BLaER1 treated with 17β-estradiol and CSF1 and Interleukin-3, amounts not matched to agents 10 nM and 100 nM (cell line): ENCODE measurements around the gene MAP9.

Experiments used
- H3K27ac ChIP-seq, 11 experiments: shearing (Covaris generic); formaldehyde crosslinking; 2 replicates each; pipeline ENCODE4 v1.8.1; 2022
- H3K27me3 ChIP-seq, 11 experiments: shearing (Covaris generic); formaldehyde crosslinking; 2 replicates each; pipeline ENCODE4 v1.8.1; 2022
- H3K36me3 ChIP-seq, 11 experiments: shearing (Covaris generic); formaldehyde crosslinking; 2 replicates each; pipeline ENCODE4 v1.8.1; 2022
- H3K4me1 ChIP-seq, 10 experiments: shearing (Covaris generic); formaldehyde crosslinking; 2 replicates each; pipeline ENCODE4 v1.8.1; 2022
- H3K4me2 ChIP-seq, 11 experiments: shearing (Covaris generic); formaldehyde crosslinking; 2 replicates each; pipeline ENCODE4 v1.8.1; 2022
- H3K4me3 ChIP-seq, 10 experiments: shearing (Covaris generic); formaldehyde crosslinking; 2 replicates each; pipeline ENCODE4 v1.8.1; 2022
- H3K9ac ChIP-seq, 11 experiments: shearing (Covaris generic); formaldehyde crosslinking; 2 replicates each; pipeline ENCODE4 v1.8.1; 2022
- H3K9me3 ChIP-seq, 11 experiments: shearing (Covaris generic); formaldehyde crosslinking; replicated peaks in 1 of 11; 2 replicates each; pipeline ENCODE4 v1.8.1; 2022
- H4K20me1 ChIP-seq, 11 experiments: shearing (Covaris generic); formaldehyde crosslinking; 2 replicates each; pipeline ENCODE4 v1.8.1; 2022
- Cebpa-rat ChIP-seq, 11 experiments: shearing (Covaris generic); IDR thresholded peaks; 2 replicates each; pipeline ENCODE4 v1.8.1; 2022

The MAP9 gene

GRCh38 chr4:155371432-155372043, 5.2 kb downstream of the MAP9 start:
- Histone ChIP-seq H3K36me3 (no peaks in the 10 kb centered on the region), H3K27ac (no peak overlapping the region), H3K9me3 (peaks cover 0 to 4% (median 2%) of the 10 kb centered on the region in 11 experiments; a peak in 10 of 22 replicates), H3K4me2 (no peak overlapping the region), H3K9ac (no peak overlapping the region), H4K20me1 (no peaks in the 10 kb centered on the region), H3K4me1 (peaks cover 0 to 7% (median 0%) of the 10 kb centered on the region in 10 experiments; a peak in 2 of 20 replicates), H3K27me3 (no peaks in the 10 kb centered on the region), H3K4me3 (no peak overlapping the region)
- no peak for TF ChIP-seq Cebpa-rat (IDR thresholded peaks at IDR 0.05)

- no peaks in the 10 kb centered on the region for H4K20me1 ChIP-seq
- no peaks in the 10 kb centered on the region for H3K36me3 ChIP-seq
- TF ChIP-seq Cebpa-rat (IDR thresholded peaks at IDR 0.05), result no peak
- no peak overlapping the region for H3K4me3 ChIP-seq
- H3K4me1 ChIP-seq, result no peaks in the 10 kb centered on the region
- H3K4me2 ChIP-seq, result no peak overlapping the region
- no peak overlapping the region for H3K9ac ChIP-seq
- no peak overlapping the region for H3K27ac ChIP-seq
- H3K9me3 ChIP-seq, result no peaks in the 10 kb centered on the region
- no peaks in the 10 kb centered on the region for H3K27me3 ChIP-seq
These were observed 9.2 kb downstream of the MAP9 start for GRCh38 chr4:155367608-155368007.

GRCh38 chr4:155353923-155354540, 22.7 kb downstream of the MAP9 start:
- no peak overlapping the region for H3K27ac ChIP-seq
- no peaks in the 10 kb centered on the region for H3K27me3 ChIP-seq
- no peaks in the 10 kb centered on the region for H3K36me3 ChIP-seq
- H3K9me3 ChIP-seq, result no peaks in the 10 kb centered on the region
- H3K4me3 ChIP-seq, result no peak overlapping the region
- no peaks in the 10 kb centered on the region for H3K4me1 ChIP-seq
- no peak overlapping the region for H3K4me2 ChIP-seq
- H4K20me1 ChIP-seq, result no peaks in the 10 kb centered on the region; a peak in 1 of 22 replicates
- H3K9ac ChIP-seq, result no peak overlapping the region
- no peak for TF ChIP-seq Cebpa-rat (IDR thresholded peaks at IDR 0.05)

DNA sequence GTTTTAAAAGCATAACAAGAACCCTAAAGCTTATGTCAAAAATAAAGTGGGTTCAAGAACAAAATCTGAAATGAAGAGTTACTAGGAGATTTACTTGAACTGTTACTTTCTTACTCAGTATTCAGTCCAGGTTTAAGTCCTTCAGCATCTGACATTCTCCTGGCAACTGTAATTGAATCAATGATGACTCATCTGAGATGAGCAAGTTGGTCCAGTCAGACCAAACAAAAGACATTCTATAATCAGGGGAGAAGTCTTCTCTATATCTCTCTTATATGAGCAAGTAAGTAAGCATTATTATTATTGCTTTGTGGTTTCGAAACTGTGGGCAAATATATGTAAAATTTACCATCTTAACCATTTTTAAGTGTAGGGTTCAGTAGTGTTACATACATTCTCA, 34.6 kb downstream of the MAP9 start:
- TF ChIP-seq Cebpa-rat (IDR thresholded peaks at IDR 0.05), result no peak
- H3K9ac ChIP-seq, result no peak overlapping the region
- no peaks in the 10 kb centered on the region for H3K36me3 ChIP-seq
- H3K4me3 ChIP-seq, result no peak overlapping the region
- no peak overlapping the region for H3K27ac ChIP-seq
- H3K4me2 ChIP-seq, result no peak overlapping the region
- no peaks in the 10 kb centered on the region for H3K27me3 ChIP-seq
- no peaks in the 10 kb centered on the region for H3K4me1 ChIP-seq
- H3K9me3 ChIP-seq, result peaks cover 7 to 15% (median 11%) of the 10 kb centered on the region in 11 experiments; a peak in 18 of 22 replicates
- H4K20me1 ChIP-seq, result no peaks in the 10 kb centered on the region

GRCh38 chr4:155339999-155340398, 36.8 kb downstream of the MAP9 start:
- no peak for TF ChIP-seq Cebpa-rat (IDR thresholded peaks at IDR 0.05)
- peaks cover 7 to 15% (median 11%) of the 10 kb centered on the region in 11 experiments; a peak in 18 of 22 replicates for H3K9me3 ChIP-seq
- H3K27ac ChIP-seq, result no peak overlapping the region
- no peaks in the 10 kb centered on the region for H4K20me1 ChIP-seq
- no peaks in the 10 kb centered on the region for H3K27me3 ChIP-seq
- H3K4me1 ChIP-seq, result no peaks in the 10 kb centered on the region
- no peaks in the 10 kb centered on the region for H3K36me3 ChIP-seq
- no peak overlapping the region for H3K4me3 ChIP-seq
- no peak overlapping the region for H3K4me2 ChIP-seq
- H3K9ac ChIP-seq, result no peak overlapping the region

- no peak overlapping the region for H3K27ac ChIP-seq
- H3K36me3 ChIP-seq, result no peaks in the 10 kb centered on the region
- no peak overlapping the region for H3K4me3 ChIP-seq
- no peak overlapping the region for H3K4me2 ChIP-seq
- no peak for TF ChIP-seq Cebpa-rat (IDR thresholded peaks at IDR 0.05)
- no peaks in the 10 kb centered on the region for H4K20me1 ChIP-seq
- no peaks in the 10 kb centered on the region for H3K27me3 ChIP-seq
- H3K4me1 ChIP-seq, result no peaks in the 10 kb centered on the region
- H3K9ac ChIP-seq, result no peak overlapping the region
- peaks cover 7 to 15% (median 11%) of the 10 kb centered on the region in 11 experiments; a peak in 18 of 22 replicates for H3K9me3 ChIP-seq
These were observed 37.2 kb downstream of the MAP9 start for GRCh38 chr4:155339588-155339987.

DNA sequence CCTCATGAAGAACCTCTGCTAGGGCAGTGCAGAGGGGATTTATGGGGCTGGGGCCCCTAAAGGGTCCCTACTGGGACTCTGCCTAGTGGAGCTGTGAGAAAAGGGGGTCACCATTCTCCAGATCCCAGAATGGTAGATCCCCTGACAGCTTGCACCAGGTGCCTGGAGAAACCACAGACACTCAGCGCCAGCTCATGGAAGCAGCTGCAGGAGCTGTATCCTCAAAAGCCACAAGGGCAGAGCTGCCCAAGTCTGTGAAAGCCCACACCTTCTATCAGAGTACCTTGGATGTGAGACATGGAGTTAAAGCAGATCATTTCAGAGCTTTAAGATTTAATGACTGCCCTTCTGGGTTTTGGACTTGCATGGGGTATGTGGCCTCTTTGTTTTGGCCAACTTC, 38.6 kb downstream of the MAP9 start:
- H3K4me3 ChIP-seq, result no peak overlapping the region
- no peaks in the 10 kb centered on the region for H3K27me3 ChIP-seq
- peaks cover 7 to 15% (median 11%) of the 10 kb centered on the region in 11 experiments; a peak in 18 of 22 replicates for H3K9me3 ChIP-seq
- no peak for TF ChIP-seq Cebpa-rat (IDR thresholded peaks at IDR 0.05)
- no peak overlapping the region for H3K27ac ChIP-seq
- H3K4me2 ChIP-seq, result no peak overlapping the region
- no peaks in the 10 kb centered on the region for H4K20me1 ChIP-seq
- no peaks in the 10 kb centered on the region for H3K4me1 ChIP-seq
- H3K36me3 ChIP-seq, result no peaks in the 10 kb centered on the region
- no peak overlapping the region for H3K9ac ChIP-seq

DNA sequence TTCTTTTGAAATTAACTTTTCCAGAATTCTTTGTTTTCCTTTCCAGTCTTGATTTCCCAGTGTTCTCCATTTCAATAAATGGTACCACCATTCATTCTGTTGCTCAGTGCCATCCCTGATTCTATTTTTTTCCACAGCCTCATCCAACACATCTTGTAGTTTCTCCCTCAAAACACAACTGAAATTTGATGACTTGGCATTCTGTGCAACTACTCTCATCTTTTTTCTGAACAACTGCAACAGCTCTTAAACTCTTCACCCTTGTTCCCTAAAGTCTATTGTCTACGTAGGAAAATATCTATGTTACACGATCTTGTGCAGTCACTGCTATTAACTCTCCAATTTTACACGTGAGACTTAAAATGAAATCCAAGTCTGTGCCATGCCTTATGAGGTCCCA, 40.5 kb downstream of the MAP9 start:
- H3K36me3 ChIP-seq, result no peaks in the 10 kb centered on the region
- H3K27ac ChIP-seq, result no peak overlapping the region
- H3K4me3 ChIP-seq, result no peak overlapping the region
- no peaks in the 10 kb centered on the region for H4K20me1 ChIP-seq
- no peak for TF ChIP-seq Cebpa-rat (IDR thresholded peaks at IDR 0.05)
- peaks cover 7 to 15% (median 11%) of the 10 kb centered on the region in 11 experiments; a peak in 18 of 22 replicates for H3K9me3 ChIP-seq
- H3K4me1 ChIP-seq, result no peaks in the 10 kb centered on the region
- no peak overlapping the region for H3K4me2 ChIP-seq
- H3K27me3 ChIP-seq, result no peaks in the 10 kb centered on the region
- no peak overlapping the region for H3K9ac ChIP-seq

DNA sequence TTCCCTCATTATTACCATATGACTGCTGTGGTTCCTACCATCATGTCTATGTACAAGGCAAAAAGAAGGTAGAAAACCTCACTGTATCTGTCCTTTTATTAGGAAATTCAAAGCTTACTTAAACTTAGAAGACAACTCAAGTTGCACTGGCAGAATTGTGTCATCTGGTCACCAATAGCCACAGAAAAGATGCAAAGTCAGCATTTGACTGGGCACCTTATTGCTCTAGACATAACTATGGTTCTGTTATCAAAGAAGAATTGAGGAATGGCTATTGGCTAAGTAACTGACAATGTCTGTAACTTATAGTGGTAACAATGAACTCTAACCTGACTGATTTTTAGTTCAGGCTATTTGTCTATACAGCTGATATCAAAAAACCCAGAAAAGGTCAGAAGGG, 45.3 kb downstream of the MAP9 start:
- Histone ChIP-seq H3K36me3 (no peaks in the 10 kb centered on the region), H4K20me1 (no peaks in the 10 kb centered on the region), H3K4me1 (no peaks in the 10 kb centered on the region), H3K9ac (no peak overlapping the region), H3K27me3 (no peaks in the 10 kb centered on the region), H3K4me2 (no peak overlapping the region), H3K9me3 (no peaks in the 10 kb centered on the region), H3K27ac (no peak overlapping the region), H3K4me3 (no peak overlapping the region)
- TF ChIP-seq Cebpa-rat (IDR thresholded peaks at IDR 0.05), result no peak

GRCh38 chr4:155322782-155323181, 54.0 kb downstream of the MAP9 start:
- no peak overlapping the region for H3K4me3 ChIP-seq
- TF ChIP-seq Cebpa-rat (IDR thresholded peaks at IDR 0.05), result no peak
- H3K27me3 ChIP-seq, result no peaks in the 10 kb centered on the region
- H3K9me3 ChIP-seq, result no peaks in the 10 kb centered on the region
- H4K20me1 ChIP-seq, result no peaks in the 10 kb centered on the region
- H3K4me2 ChIP-seq, result no peak overlapping the region
- no peaks in the 10 kb centered on the region for H3K36me3 ChIP-seq
- no peak overlapping the region for H3K27ac ChIP-seq
- H3K4me1 ChIP-seq, result no peaks in the 10 kb centered on the region
- no peak overlapping the region for H3K9ac ChIP-seq
